Gastrocnemius medialis (tissue), 4 donors: ENCODE measurements around the gene SCRN3. TPM values are rescaled to one million over a fixed set of nuclear protein-coding genes. Genes with fewer than 3 reads are reported as not detected.

Source experiments
- ATAC-seq, 2 donors: fragments of 150-250 bp; one replicate each; pipeline ENCODE4 v1.9.1; 2016
- DNase-seq, 2 donors: peaks; one replicate each; pipeline ENCODE4 v3.0.0-alpha.2; 2019
- H3K27ac ChIP-seq, 4 donors: fragments of 200-600 bp; sonication (generic); 1 replicate in 1 of 4; 2 replicates in 3 of 4; pipeline ENCODE4 v1.5.1; 2016 to 2018; ENCODE audit warnings: mild to moderate bottlenecking in 2 of 4, moderate library complexity in 1 of 4
- H3K27me3 ChIP-seq, 3 donors: fragments of 200-600 bp; sonication (generic) in 2 of 3; 1 replicate in 1 of 3; 2 replicates in 2 of 3; pipeline versions ENCODE4 v1.5.1 to v1.6.0; 2016 to 2019; ENCODE audit warnings: mild to moderate bottlenecking in 1 of 3, moderate library complexity in 1 of 3
- H3K36me3 ChIP-seq, 2 donors: fragments of 200-600 bp; sonication (generic) in 1 of 2; one replicate each; pipeline ENCODE4 v1.5.1; 2017 to 2018
- H3K4me1 ChIP-seq, 2 donors: fragments of 200-600 bp; sonication (generic) in 1 of 2; one replicate each; pipeline ENCODE4 v1.5.1; 2016 to 2017; ENCODE audit warnings: mild to moderate bottlenecking in 2 of 2
- H3K4me3 ChIP-seq, 4 donors: fragments of 200-600 bp; sonication (generic) in 3 of 4; 1 replicate in 1 of 4; 2 replicates in 3 of 4; pipeline ENCODE4 v1.5.1; 2016 to 2019; ENCODE audit warnings: mild to moderate bottlenecking in 2 of 4
- H3K9me3 ChIP-seq, 3 donors: fragments of 200-600 bp; sonication (generic) in 2 of 3; 1 replicate in 1 of 3; 2 replicates in 2 of 3; pipeline ENCODE4 v1.5.1; 2016 to 2019
- POLR2A ChIP-seq, 2 donors: fragments of 450-650 bp; IDR thresholded peaks; one replicate each; pipeline ENCODE4 v1.6.1; 2017; ENCODE audit warnings: antibody characterized with exemption in 2 of 2, mild to moderate bottlenecking in 2 of 2, moderate library complexity in 2 of 2
- in situ Hi-C, 4 donors: fragments of 200-750 bp; cut with MboI; loops; one replicate each; pipeline versions ENCODE4 v1.15.0 to v1.8.0; 2017; ENCODE audit warnings: low sequenced_read_pairs in 4 of 4
- intact Hi-C: fragments of 100-400 bp; cut with DNase I; formaldehyde crosslinking; loops from one replicate; pipeline ENCODE4 v1.15.1; 2023; ENCODE audit warnings: low total_unique reads
- total RNA-seq, 4 donors: library from RNA; depleted of rRNA; stranded (reverse); fragments of >200 nt; gene quantifications; one replicate each; pipeline versions ENCODE4 v1.1.0 to v1.2.3, GENCODE V29; 2016
- TF ChIP-seq, protein P1 (sequence below), 5 experiments: fragments of 450-650 bp in 3 of 5; fragments of 200-600 bp in 2 of 5; sonication (generic) in 2 of 5; IDR thresholded peaks in 4 of 5; conservative IDR thresholded peaks in 1 of 5; 1 replicate in 4 of 5; 2 replicates in 1 of 5; pipeline ENCODE4 v1.5.1; 2016 to 2019; ENCODE audit warnings: antibody characterized with exemption in 5 of 5, mild to moderate bottlenecking in 3 of 5, moderate library complexity in 3 of 5

Gene SCRN3
- total RNA-seq, 4 donors from 2014 or later: 13.9 to 24.2 (median 20.7) TPM

DNA sequence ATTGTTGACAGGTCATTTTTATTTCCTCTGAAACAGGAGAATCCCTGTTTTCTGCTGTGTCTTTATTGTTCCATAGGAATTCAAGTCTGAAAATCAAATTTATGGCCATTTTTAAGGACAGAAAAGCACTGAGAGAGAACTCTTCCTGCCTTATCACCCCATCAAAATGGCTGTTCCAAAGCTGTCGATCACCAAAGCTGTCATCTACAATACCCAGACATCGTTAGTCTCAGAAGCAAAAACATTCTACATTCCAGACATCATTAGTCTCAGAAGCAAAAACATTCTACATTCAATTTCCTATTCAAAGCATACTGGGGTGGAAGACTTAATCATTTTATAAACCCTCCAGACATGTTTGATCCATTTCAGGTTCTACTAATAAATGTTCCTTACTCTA is 44.4 kb downstream of the SCRN3 start:
- Histone ChIP-seq H3K27me3 (no peaks in the 10 kb centered on the region), H3K9me3 (no peaks in the 10 kb centered on the region), H3K4me3 (no peak overlapping the region), H3K4me1 (peaks cover 6 to 7% of the 10 kb centered on the region in 2 donors), H3K36me3 (peaks cover 0 to 21% of the 10 kb centered on the region in 2 donors), H3K27ac (no peak overlapping the region)
- no peak for ATAC-seq
- in situ Hi-C loops (no loop called here), intact Hi-C loops (no loop called here)
- TF ChIP-seq POLR2A (IDR thresholded peaks at IDR 0.05): no peak
- TF ChIP-seq, protein P1, sequence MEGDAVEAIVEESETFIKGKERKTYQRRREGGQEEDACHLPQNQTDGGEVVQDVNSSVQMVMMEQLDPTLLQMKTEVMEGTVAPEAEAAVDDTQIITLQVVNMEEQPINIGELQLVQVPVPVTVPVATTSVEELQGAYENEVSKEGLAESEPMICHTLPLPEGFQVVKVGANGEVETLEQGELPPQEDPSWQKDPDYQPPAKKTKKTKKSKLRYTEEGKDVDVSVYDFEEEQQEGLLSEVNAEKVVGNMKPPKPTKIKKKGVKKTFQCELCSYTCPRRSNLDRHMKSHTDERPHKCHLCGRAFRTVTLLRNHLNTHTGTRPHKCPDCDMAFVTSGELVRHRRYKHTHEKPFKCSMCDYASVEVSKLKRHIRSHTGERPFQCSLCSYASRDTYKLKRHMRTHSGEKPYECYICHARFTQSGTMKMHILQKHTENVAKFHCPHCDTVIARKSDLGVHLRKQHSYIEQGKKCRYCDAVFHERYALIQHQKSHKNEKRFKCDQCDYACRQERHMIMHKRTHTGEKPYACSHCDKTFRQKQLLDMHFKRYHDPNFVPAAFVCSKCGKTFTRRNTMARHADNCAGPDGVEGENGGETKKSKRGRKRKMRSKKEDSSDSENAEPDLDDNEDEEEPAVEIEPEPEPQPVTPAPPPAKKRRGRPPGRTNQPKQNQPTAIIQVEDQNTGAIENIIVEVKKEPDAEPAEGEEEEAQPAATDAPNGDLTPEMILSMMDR (IDR thresholded peaks at IDR 0.05 in 4 of 5, conservative IDR thresholded peaks at IDR 0.05 in 1 of 5): no peak
- DNase-seq: no peak

DNA sequence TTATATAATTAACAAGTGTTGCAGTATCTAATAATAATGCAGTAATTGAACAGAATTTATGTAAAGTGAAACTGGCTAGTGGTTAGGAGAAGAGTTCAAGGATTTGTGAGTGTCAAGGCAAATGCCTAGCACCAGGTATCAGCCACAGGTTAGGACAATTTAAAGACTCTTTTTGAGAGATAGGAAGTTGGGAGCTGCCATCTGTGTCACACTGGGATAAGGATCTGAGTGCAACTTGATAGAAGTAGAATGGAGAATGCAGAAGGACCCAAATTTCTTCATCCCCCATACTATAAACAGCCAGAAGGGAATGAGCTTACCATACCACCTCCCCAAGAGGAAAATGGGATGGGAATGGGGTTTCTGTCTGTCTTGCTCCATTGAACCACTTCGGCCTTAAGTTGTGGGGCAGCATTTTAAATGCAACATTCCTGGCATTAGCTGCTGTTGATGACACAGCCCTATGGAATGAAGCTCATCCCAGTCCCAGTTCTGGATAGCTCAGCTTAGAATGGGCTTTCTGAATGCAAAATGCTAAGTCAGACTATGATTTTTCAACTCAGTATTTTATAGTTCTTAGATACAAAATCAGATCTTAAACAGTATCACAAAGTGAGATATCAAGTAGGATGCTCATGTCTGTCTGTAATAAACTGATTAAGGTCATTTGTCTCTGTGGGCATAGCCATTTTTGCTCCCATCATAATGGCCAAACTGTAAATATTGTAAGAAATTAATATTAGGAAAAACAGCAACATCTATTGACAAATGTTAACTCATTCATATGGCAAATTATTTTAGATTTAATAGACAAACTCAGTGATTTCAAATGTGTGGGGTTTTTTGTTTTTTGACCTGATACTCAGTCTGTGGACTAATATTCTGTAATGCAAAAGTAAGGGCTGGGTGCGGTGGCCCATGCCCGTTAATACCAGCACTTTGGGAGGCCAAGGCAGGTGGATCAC is 47.3 kb downstream of the SCRN3 start:
- no peak for TF ChIP-seq POLR2A (IDR thresholded peaks at IDR 0.05)
- TF ChIP-seq, protein P1 (IDR thresholded peaks at IDR 0.05 in 4 of 5, conservative IDR thresholded peaks at IDR 0.05 in 1 of 5): no peak
- no peak for ATAC-seq
- Histone ChIP-seq H3K4me1 (peaks cover 6 to 7% of the 10 kb centered on the region in 2 donors), H3K27ac (no peak overlapping the region), H3K27me3 (no peaks in the 10 kb centered on the region), H3K36me3 (peaks cover 0 to 19% of the 10 kb centered on the region in 2 donors), H3K9me3 (no peaks in the 10 kb centered on the region), H3K4me3 (no peak overlapping the region)
- intact Hi-C loops (no loop called here), in situ Hi-C loops (no loop called here)
- no peak for DNase-seq

DNA sequence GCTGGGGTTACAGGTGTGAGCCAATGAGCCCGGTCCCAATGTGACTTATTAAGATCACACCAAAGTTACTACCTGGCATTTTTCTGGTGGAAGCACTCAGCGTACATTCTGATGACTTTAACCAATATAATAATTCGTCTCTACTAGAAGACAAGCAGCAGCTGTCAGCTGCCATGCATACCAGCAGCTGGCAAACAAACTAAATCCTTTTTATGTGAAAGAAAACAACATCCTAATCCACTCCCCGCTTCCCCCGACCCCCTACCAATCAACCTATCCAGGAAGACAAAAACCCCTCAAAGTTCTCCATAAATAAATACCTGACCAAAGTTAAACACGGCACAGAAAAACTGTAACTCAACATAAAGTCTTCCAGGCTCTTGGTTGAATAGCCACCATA is 49.2 kb downstream of the SCRN3 start:
- Histone ChIP-seq H3K9me3 (no peaks in the 10 kb centered on the region), H3K27me3 (no peaks in the 10 kb centered on the region), H3K4me1 (no peaks in the 10 kb centered on the region), H3K27ac (no peak overlapping the region), H3K4me3 (no peak overlapping the region), H3K36me3 (peaks cover 0 to 26% of the 10 kb centered on the region in 2 donors)
- TF ChIP-seq POLR2A (IDR thresholded peaks at IDR 0.05): no peak
- TF ChIP-seq, protein P1 (IDR thresholded peaks at IDR 0.05 in 4 of 5, conservative IDR thresholded peaks at IDR 0.05 in 1 of 5): no peak
- intact Hi-C loops: no loop called here
- ATAC-seq (no peak), DNase-seq (no peak)
- in situ Hi-C loops: no loop called here

DNA sequence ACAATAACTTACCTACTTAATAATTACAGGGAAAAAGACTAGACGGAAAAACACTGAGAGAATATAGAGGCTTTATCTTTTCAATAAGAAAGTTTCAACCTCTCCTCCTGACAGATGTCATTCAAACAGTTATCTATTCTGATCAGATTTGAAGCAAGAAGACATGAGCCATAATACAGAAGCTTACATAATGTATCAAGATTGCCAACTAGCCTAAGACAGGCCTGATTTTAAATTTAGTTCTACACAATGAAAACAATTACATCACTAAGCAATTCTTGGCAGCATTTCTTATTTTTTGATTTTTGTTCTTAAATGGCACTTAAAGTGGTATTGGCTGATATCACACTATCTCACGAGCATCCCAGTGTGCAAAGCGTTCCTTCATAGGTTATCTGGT is 49.7 kb downstream of the SCRN3 start:
- DNase-seq (no peak), ATAC-seq (no peak)
- no peak for TF ChIP-seq POLR2A (IDR thresholded peaks at IDR 0.05)
- TF ChIP-seq, protein P1 (IDR thresholded peaks at IDR 0.05 in 4 of 5, conservative IDR thresholded peaks at IDR 0.05 in 1 of 5): no peak
- H3K27me3 ChIP-seq: no peaks in the 10 kb centered on the region
- H3K4me1 ChIP-seq: no peaks in the 10 kb centered on the region
- no peak overlapping the region for H3K27ac ChIP-seq
- H3K9me3 ChIP-seq: no peaks in the 10 kb centered on the region
- no peak overlapping the region for H3K4me3 ChIP-seq
- in situ Hi-C loops: no loop called here
- peaks cover 0 to 29% of the 10 kb centered on the region in 2 donors for H3K36me3 ChIP-seq
- intact Hi-C loops: no loop called here
